ENCODE results near the gene STRN4. TPM values are rescaled to one million over a fixed set of nuclear protein-coding genes. Genes with fewer than 3 reads are reported as not detected.
A peak's percentile ranks its signal among the peaks of the same experiment; 100 is the strongest.

STRN4 gene
- total RNA-seq, 4 donors from 2014 or later = 54.1 to 73.4 (median 67.7) TPM

MicroRNA genes within 50 kb of the gene (microRNA counts, 767-probe panel; counts per million panel counts)
- microRNA hsa-miR-320e = 3,064 to 4,157 counts per million in 2 donors

Small RNA genes lying within 50 kb of the gene (microRNA-seq; reads per million reads assigned to microRNA genes)
- gene MIR320E = 7.7 reads per million, percentile 21 among the genes with 10 or more reads in this experiment

Small RNA genes lying within 50 kb of the gene (small RNA-seq; reads per million reads assigned to genes)
- gene MIR320E = not detected
- gene RF00019 = not detected
- gene RN7SL364P = not detected

Other genes with a start within 250 kb of the STRN4 start
- 100 to 1,000 TPM; 108 to 190 (median 155) TPM for gene CALM3, start 145.1 kb downstream of the STRN4 start, total RNA-seq
- 10 to 100 TPM in 2 of 4 donors, 1 to 10 TPM in 2; 9.0 to 21.9 (median 12.7) TPM for gene PTGIR, start 121.4 kb downstream of the STRN4 start, total RNA-seq
- not detected for gene GNG8, start 110.2 kb downstream of the STRN4 start, total RNA-seq
- 1 to 10 TPM; 1.7 to 3.2 (median 2.7) TPM for gene DACT3, start 85.3 kb downstream of the STRN4 start, total RNA-seq
- 10 to 100 TPM; 23.7 to 40.7 (median 32.7) TPM for gene PRKD2, start 29.3 kb downstream of the STRN4 start, total RNA-seq
- 10 to 100 TPM; 20.1 to 40.1 (median 23.1) TPM for gene FKRP, start 393 bp downstream of the STRN4 start, total RNA-seq
- gene SLC1A5, start 42.1 kb upstream of the STRN4 start, total RNA-seq = 10 to 100 TPM in 3 of 4 donors, 1 to 10 TPM in 1; 9.3 to 18.5 (median 11.8) TPM
- gene AP2S1, start 104.4 kb upstream of the STRN4 start, total RNA-seq = 10 to 100 TPM; 29.8 to 98.4 (median 64.1) TPM
- gene ARHGAP35, start 114.5 kb upstream of the STRN4 start, total RNA-seq = 10 to 100 TPM; 51.2 to 82.9 (median 67.0) TPM